ENCODE results near the gene CCR7. TPM values are rescaled to one million over a fixed set of nuclear protein-coding genes. Genes with fewer than 3 reads are reported as not detected.

CCR7 gene
- total RNA-seq, 2 experiments from 2014 or later, result 171 to 173 TPM

DNA sequence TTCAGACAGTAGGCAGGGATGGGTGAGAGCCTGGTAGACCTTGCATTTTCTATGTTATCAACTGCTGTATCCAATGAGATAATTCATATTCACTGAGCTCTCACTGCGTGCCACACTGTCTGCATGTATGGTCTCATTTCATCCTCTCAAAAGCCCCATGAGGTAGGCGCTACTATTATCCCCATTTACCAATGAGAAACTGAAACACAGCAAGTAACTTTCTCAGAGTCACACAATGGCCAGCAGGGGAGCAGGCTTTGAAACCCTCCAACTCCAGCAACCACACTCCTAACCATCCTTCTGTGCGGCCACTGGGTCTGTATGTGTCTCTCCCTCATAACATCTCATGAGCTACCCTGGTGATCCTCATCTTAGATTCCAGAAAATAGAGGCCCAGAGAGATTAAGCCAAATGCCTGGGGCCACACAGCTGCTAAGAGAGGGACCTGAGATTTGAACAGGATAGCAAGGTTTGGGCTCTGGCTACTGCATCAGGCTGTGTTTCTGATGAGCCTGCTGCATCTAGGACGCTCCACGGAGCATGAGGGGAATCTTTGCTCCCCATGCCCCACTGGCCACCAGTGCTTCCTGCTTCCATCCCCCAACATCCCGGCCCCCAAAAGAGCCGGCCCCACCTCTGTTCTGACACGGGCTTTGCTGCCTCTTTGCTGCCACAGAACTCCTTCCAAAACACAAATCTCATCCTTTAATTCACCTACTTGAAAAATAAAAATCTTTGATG is 3.2 kb downstream of the CCR7 start:
- Mint-ChIP-seq H3K27ac (peak overlapping the region; percentile 93), H3K9me3 (ENCODE audit: insufficient read depth) (no peaks in the 10 kb centered on the region), H3K4me3 (peak overlapping the region; percentile 86), H3K27me3 (ENCODE audit: low read depth) (no peaks in the 10 kb centered on the region), H3K36me3 (ENCODE audit: low read depth) (peaks cover 80% of the 10 kb centered on the region), H3K4me1 (ENCODE audit: low read depth) (peaks cover 86% of the 10 kb centered on the region)
- ChIA-PET CTCF (interaction anchor here (1.0 to 21.1 kb wide), 20 partner anchors 15 to 204 kb away, joined by 3 to 618 read pairs (median 22); partner anchors contain the start of genes SMARCE1 and TOP2A), POLR2A (interaction anchor here (0.9 to 20.0 kb wide), 13 partner anchors 9 to 240 kb away, joined by 3 to 454 read pairs (median 6); no protein-coding TSS in a partner anchor)
- ATAC-seq (peak; percentile 39), DNase-seq (peak; percentile 84)

DNA sequence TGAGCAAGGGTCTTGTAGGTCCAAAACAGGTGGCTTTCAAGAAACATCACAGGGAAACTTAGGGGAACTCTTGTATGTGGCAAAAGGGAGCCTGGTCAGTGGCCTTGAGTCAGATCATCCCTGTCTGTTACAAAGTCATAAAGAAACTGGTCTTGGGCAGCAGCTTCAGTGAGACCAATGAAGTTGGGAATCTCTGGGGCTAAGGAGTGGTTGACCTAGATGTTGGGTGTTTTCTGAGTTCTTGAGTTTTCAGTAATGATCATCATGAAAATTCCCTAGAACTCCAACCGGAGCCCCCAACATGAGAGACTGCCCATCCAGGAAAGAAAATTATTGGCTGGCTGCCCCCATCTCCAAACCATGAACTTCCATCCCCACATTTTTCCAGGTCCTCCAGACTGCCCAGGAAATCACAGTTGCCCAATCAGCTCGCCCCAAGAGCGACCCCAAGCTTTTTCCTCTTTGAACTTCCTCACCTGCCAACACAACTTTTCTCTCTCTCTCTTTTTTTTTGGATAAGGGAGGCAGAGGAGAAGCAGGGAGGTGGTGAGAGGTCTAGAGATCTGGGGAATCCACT is 3.9 kb downstream of the CCR7 start:
- H3K4me1 Mint-ChIP-seq (ENCODE audit: low read depth), result peaks cover 88% of the 10 kb centered on the region
- ChIA-PET CTCF (interaction anchor here (0.7 to 21.1 kb wide), 36 partner anchors 9 to 448 kb away, joined by 3 to 618 read pairs (median 11); partner anchors contain the start of genes IGFBP4, SMARCE1 and TOP2A), POLR2A (interaction anchor here (0.6 to 20.0 kb wide), 13 partner anchors 8 to 135 kb away, joined by 3 to 454 read pairs (median 6); no protein-coding TSS in a partner anchor)
- peak overlapping the region; percentile 86 for H3K4me3 Mint-ChIP-seq
- peaks cover 86% of the 10 kb centered on the region for H3K36me3 Mint-ChIP-seq (ENCODE audit: low read depth)
- H3K27me3 Mint-ChIP-seq (ENCODE audit: low read depth), result no peaks in the 10 kb centered on the region
- no peaks in the 10 kb centered on the region for H3K9me3 Mint-ChIP-seq (ENCODE audit: insufficient read depth)
- H3K27ac Mint-ChIP-seq, result peak overlapping the region; percentile 93
- DNase-seq, result no peak
- no peak for ATAC-seq

DNA sequence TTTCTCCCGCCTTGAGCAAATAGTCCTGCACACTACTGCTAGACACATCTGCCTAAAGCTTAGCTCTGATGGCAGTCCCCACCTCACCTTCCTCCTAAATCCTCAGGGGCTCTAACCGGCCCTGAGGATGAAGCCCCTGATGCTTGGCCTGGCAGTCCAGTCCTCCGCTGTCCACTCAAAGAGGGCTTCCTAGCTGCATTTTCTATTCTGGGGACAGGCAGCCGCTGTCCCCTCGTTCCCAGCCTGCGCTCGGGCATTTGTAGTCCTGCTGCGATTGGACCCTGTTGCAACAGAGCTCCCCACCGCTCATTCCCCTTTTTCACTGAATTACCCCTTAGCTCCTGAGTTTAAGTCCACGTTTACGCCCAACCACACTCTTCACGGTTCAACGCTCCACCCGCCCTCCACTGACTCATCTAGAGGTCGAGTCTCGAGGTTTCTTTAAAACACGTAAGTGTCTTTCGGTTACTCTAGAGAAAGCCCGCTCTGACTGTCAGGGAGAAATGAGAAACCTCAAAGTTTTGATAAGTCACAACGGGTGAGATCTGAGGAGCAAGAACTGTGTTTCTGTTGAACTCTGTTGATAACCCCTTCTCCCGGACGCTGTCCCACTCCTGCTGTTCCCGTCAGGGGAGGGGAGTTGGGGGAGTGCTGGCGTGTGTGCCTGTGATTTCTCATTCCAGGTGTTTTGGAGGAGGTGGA is 4.5 kb downstream of the CCR7 start:
- ChIA-PET CTCF (interaction anchor here (0.7 to 21.1 kb wide), 44 partner anchors 10 to 448 kb away, joined by 3 to 618 read pairs (median 6); partner anchors contain the start of genes IGFBP4, SMARCE1 and TOP2A), POLR2A (interaction anchor here (0.6 to 20.0 kb wide), 13 partner anchors 15 to 148 kb away, joined by 3 to 454 read pairs (median 7); partner anchors contain the start of gene TOP2A)
- H3K4me3 Mint-ChIP-seq, result peak overlapping the region; percentile 86
- peaks cover 88% of the 10 kb centered on the region for H3K4me1 Mint-ChIP-seq (ENCODE audit: low read depth)
- no peaks in the 10 kb centered on the region for H3K9me3 Mint-ChIP-seq (ENCODE audit: insufficient read depth)
- no peaks in the 10 kb centered on the region for H3K27me3 Mint-ChIP-seq (ENCODE audit: low read depth)
- H3K36me3 Mint-ChIP-seq (ENCODE audit: low read depth), result peaks cover 93% of the 10 kb centered on the region
- ATAC-seq (peak; percentile 60), DNase-seq (peak; percentile 89)
- H3K27ac Mint-ChIP-seq, result peak overlapping the region; percentile 93

DNA sequence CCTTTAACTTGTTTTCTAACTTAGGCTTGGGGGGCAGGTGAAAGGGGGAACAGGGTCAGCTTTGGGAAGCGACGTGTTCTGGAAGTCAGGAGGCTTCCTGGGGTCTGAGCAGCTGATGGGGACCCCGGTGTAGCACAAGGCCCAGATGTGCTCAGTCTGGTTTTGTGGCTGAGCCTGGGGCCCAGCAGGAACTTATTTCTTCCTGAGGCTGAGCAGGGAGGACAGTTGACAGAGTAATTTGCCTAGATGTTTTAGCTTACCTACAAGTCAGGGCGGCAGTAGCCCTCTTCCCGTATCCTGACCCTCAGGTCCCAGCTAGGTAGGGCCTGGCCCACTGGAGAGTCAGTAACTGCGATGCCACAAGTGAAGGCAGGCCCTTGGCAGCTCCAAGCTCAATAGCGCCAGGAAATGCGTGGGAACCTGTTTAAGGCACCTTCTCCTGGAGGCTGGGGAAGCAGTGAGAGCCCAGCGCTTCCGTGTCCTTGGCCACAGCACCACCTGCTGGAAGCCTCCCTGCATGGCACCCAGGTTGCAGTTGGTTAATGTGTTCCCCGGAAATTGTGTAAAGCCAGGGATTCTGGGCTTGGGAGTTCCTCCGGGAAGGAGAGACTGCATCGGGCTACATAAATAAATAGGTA is 5.2 kb downstream of the CCR7 start:
- ATAC-seq (peak; percentile 41), DNase-seq (peak; percentile 89)
- Mint-ChIP-seq H3K36me3 (ENCODE audit: low read depth) (peaks cover 98% of the 10 kb centered on the region), H3K4me1 (ENCODE audit: low read depth) (peaks cover 89% of the 10 kb centered on the region), H3K4me3 (peak overlapping the region; percentile 86), H3K9me3 (ENCODE audit: insufficient read depth) (no peaks in the 10 kb centered on the region), H3K27ac (peak overlapping the region; percentile 93), H3K27me3 (ENCODE audit: low read depth) (no peaks in the 10 kb centered on the region)
- ChIA-PET POLR2A (interaction anchor here (0.7 to 20.0 kb wide), 12 partner anchors 8 to 148 kb away, joined by 3 to 454 read pairs (median 6); partner anchors contain the start of gene TOP2A), CTCF (interaction anchor here (0.7 to 21.1 kb wide), 49 partner anchors 10 to 253 kb away, joined by 3 to 618 read pairs (median 6); partner anchors contain the start of genes IGFBP4, SMARCE1 and TOP2A)

DNA sequence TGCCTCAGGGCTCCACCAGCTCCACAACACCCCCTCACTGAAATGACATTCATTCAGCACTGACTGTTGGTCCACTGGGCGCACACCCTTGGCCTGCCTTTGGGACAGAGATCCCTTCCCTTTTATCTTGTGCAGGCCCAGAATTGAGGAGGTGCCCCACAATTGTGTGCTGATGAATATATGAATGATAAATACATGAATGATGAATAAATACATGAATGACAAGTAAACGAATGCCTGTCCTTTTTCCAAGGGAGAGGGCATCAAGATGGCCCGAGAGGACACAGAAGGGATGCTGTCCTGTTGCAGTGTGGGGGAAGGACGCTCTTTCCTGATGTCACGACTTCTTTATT is 5.7 kb downstream of the CCR7 start:
- peak; percentile 21 for DNase-seq
- peaks cover 92% of the 10 kb centered on the region for H3K4me1 Mint-ChIP-seq (ENCODE audit: low read depth)
- POLR2A ChIA-PET, result interaction anchor here (0.7 to 20.0 kb wide), 9 partner anchors 8 to 147 kb away, joined by 3 to 454 read pairs (median 4); partner anchors contain the start of gene TOP2A
- peaks cover 99% of the 10 kb centered on the region for H3K36me3 Mint-ChIP-seq (ENCODE audit: low read depth)
- H3K9me3 Mint-ChIP-seq (ENCODE audit: insufficient read depth), result no peaks in the 10 kb centered on the region
- CTCF ChIA-PET, result interaction anchor here (0.7 to 21.1 kb wide), 40 partner anchors 11 to 253 kb away, joined by 3 to 618 read pairs (median 8); partner anchors contain the start of genes IGFBP4, SMARCE1 and TOP2A
- H3K27ac Mint-ChIP-seq, result peak overlapping the region; percentile 93
- no peak for ATAC-seq
- peak overlapping the region; percentile 86 for H3K4me3 Mint-ChIP-seq
- no peaks in the 10 kb centered on the region for H3K27me3 Mint-ChIP-seq (ENCODE audit: low read depth)

DNA sequence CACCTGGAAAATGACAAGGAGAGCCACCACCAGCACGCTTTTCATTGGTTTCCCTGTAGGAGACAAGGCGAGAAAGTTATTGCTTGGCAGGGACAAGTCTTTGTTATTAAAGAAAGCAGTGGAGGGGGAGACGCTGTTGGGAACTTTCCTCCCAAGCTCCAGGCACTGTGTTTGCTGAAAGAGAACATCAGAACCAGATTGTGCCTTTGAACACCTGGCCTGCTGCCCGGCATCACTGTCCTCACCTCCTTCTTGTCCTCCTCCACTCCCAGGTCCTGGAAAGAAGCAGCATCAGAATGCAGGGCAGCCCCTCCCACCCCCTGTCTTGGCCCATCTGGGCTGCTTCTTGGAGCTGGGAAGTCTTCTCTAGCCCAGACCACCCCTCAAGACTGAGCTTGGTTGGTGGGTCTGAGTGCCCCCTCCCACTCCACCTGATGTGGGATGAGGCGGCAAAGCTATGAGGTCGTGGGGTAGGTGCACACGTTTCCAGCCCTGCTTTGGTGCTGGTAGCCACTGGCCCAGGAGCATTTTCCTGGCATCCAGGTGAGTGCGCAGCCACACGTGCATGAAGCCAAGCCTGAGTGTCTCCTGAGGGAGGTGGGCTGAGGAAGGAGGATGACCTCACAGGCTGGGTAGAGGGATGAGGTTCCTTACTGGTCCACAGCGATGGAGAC is 6.2 kb downstream of the CCR7 start:
- Mint-ChIP-seq H3K4me1 (ENCODE audit: low read depth) (peaks cover 92% of the 10 kb centered on the region), H3K27ac (peak overlapping the region; percentile 93), H3K36me3 (ENCODE audit: low read depth) (peaks cover 99% of the 10 kb centered on the region), H3K9me3 (ENCODE audit: insufficient read depth) (no peaks in the 10 kb centered on the region), H3K27me3 (ENCODE audit: low read depth) (no peaks in the 10 kb centered on the region), H3K4me3 (peak overlapping the region; percentile 86)
- ATAC-seq (no peak), DNase-seq (peak; percentile 19)
- ChIA-PET POLR2A (interaction anchor here (0.8 to 20.0 kb wide), 6 partner anchors 8 to 1131 kb away, joined by 3 to 454 read pairs (median 34); partner anchors contain the start of gene TOP2A), CTCF (interaction anchor here (1.0 to 21.1 kb wide), 21 partner anchors 11 to 204 kb away, joined by 3 to 618 read pairs (median 15); partner anchors contain the start of genes IGFBP4 and SMARCE1)

DNA sequence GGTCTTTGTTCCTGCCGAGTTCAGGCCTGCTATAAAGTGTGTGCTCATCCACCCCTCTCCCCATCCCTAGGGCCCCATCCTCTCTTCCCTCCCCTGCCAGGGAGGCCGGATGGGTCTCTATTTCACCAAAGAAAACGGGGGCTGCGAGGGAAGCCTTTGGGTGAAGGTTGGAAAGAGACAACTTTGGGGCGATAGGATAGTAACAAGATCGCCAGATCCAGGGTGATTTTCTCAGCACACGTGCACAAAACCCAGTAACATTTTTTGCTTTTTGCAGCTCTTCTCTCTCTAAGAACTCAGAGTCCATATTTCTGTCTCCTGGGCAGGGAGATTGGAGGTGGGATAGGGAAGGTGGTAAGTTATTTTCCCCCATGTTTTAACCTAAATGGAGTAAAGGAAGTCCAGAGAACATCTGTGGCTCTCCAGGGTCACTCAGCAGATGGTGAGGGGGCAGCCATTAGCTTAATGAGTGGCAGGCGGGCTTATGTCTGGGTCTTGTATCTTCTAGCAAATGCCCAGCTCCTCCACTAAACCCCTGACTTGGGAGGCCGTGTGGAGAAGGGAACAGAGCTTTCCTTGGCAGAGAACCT is 6.9 kb downstream of the CCR7 start:
- Mint-ChIP-seq H3K4me3 (peak overlapping the region; percentile 86), H3K4me1 (ENCODE audit: low read depth) (peaks cover 92% of the 10 kb centered on the region), H3K27ac (peak overlapping the region; percentile 93), H3K36me3 (ENCODE audit: low read depth) (peaks cover 99% of the 10 kb centered on the region), H3K27me3 (ENCODE audit: low read depth) (no peaks in the 10 kb centered on the region), H3K9me3 (ENCODE audit: insufficient read depth) (no peaks in the 10 kb centered on the region)
- ChIA-PET POLR2A (interaction anchor here (0.8 to 20.0 kb wide), 5 partner anchors 7 to 1132 kb away, joined by 3 to 454 read pairs (median 56); no protein-coding TSS in a partner anchor), CTCF (interaction anchor here (1.2 to 21.1 kb wide), 11 partner anchors 16 to 203 kb away, joined by 3 to 618 read pairs (median 29); partner anchors contain the start of gene SMARCE1)
- DNase-seq (no peak), ATAC-seq (no peak)

DNA sequence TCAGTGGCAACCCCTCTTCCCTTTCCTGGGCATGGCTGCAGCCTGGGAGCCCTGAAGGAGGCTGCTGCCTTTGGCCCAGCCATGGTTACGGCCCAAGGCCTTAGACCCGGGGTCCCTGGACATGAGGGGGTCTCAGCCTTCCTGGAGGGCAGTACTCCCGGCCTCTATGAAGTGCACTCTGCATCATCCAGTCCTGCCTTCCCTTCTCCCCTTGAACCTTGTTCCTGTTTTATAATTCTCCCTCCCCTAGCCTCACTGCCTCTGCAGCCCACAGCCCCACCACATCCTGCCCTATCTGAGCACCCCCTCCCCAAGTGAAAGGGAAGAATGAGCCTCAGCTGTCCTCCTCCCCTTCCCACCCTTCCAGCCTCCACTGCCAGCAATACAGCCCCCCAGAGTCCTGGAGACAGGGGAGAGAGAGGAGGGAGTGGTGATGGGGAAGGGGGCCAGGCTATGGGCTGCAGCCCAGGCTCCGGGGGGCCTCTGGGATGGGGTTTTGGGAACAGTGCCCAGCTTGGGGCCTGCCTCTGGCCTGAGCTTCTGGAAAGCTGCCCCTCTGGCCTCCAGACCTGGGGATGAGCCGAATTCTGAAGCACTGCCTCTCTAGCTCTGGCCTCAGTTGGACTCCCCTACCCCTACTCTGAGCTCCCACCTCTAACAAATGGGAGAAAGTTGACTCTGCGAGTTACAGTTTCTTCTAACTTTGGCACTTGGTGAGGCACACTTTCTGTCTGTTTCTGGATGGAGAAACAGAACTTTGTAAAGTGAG is 7.6 kb downstream of the CCR7 start:
- Mint-ChIP-seq H3K9me3 (ENCODE audit: insufficient read depth) (no peaks in the 10 kb centered on the region), H3K4me3 (peak overlapping the region; percentile 86), H3K4me1 (ENCODE audit: low read depth) (peaks cover 92% of the 10 kb centered on the region), H3K36me3 (ENCODE audit: low read depth) (peaks cover 99% of the 10 kb centered on the region), H3K27ac (peak overlapping the region; percentile 93), H3K27me3 (ENCODE audit: low read depth) (no peaks in the 10 kb centered on the region)
- CTCF ChIA-PET, result interaction anchor here (1.2 to 21.1 kb wide), 7 partner anchors 15 to 200 kb away, joined by 3 to 618 read pairs (median 5); partner anchors contain the start of gene SMARCE1
- DNase-seq (peak; percentile 22), ATAC-seq (no peak)
- POLR2A ChIA-PET, result interaction anchor here (1.1 to 20.0 kb wide), 4 partner anchors 18 to 1133 kb away, joined by 3 to 454 read pairs (median 167); partner anchors contain the start of gene TOP2A

DNA sequence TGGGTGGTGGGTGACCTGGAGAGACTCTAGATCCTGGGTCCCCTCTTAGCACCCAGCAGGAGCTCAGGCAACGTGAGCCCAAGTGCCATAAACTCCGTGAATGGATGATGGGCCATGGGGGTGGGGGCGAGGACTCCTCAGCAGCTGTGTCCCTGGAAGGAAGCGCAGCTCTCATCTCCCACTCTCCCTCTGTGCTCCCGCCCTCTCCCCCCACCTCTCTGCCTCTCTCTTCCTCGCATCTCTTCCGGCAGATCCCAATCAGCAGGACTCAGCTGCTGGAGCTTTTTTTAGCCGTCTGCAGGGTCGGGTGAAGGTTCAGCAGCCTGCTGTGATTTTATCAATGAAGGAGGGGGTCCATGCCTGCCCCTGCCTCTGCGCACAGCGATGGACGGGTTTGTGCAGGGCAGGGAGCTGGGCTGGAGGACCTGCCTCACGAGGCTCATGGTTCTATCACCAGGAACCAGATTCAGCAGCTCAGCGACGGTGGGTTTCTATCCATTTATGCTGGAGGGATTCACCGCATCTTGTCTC is 8.3 kb downstream of the CCR7 start:
- Mint-ChIP-seq H3K27me3 (ENCODE audit: low read depth) (no peaks in the 10 kb centered on the region), H3K9me3 (ENCODE audit: insufficient read depth) (no peaks in the 10 kb centered on the region), H3K27ac (peak overlapping the region; percentile 93), H3K4me1 (ENCODE audit: low read depth) (peaks cover 95% of the 10 kb centered on the region), H3K4me3 (peak overlapping the region; percentile 42), H3K36me3 (ENCODE audit: low read depth) (peaks cover 99% of the 10 kb centered on the region)
- ChIA-PET CTCF (interaction anchor here (0.7 to 21.1 kb wide), 6 partner anchors 15 to 202 kb away, joined by 3 to 618 read pairs (median 4); partner anchors contain the start of gene TOP2A), POLR2A (interaction anchor here (0.8 to 20.0 kb wide), 5 partner anchors 17 to 139 kb away, joined by 3 to 454 read pairs (median 6); partner anchors contain the start of gene TOP2A)
- ATAC-seq (no peak), DNase-seq (peak; percentile 20)
